Hindlimb muscle (tissue), 1 donor: ENCODE results near the gene CISTR. TPM values are rescaled to one million over a fixed set of nuclear protein-coding genes. Genes with fewer than 3 reads are reported as not detected.

Source experiments
- DNase-seq: peaks from one replicate; pipeline ENCODE4 v3.0.0-alpha.2; 2013
- polyA plus RNA-seq: library from polyadenylated mRNA; unstranded; fragments of 120-200 nt; gene quantifications from one replicate; pipeline ENCODE4 v1.2.1, GENCODE V29; 2013; ENCODE audit not compliant: insufficient read length

CISTR gene
- polyA plus RNA-seq, 1 donor, result not detected

- peak; percentile 68 for DNase-seq
Observed at GRCh38 chr12:53743266-53744129, 8.3 kb downstream of the CISTR start.

GRCh38 chr12:53740130-53740491 lies 11.7 kb downstream of the CISTR start:
- DNase-seq, result no peak

- no peak for DNase-seq
Observed at GRCh38 chr12:53739214-53740129, 12.3 kb downstream of the CISTR start.

GRCh38 chr12:53738406-53739213 lies 13.2 kb downstream of the CISTR start:
- no peak for DNase-seq

- DNase-seq, result no peak
Observed at GRCh38 chr12:53737951-53738405, 13.8 kb downstream of the CISTR start.

- no peak for DNase-seq
Observed at GRCh38 chr12:53737093-53737808, 14.5 kb downstream of the CISTR start.

GRCh38 chr12:53736592-53736991 lies 15.2 kb downstream of the CISTR start:
- no peak for DNase-seq

GRCh38 chr12:53735556-53735955 lies 16.2 kb downstream of the CISTR start:
- DNase-seq, result no peak

- DNase-seq, result no peak
Observed at GRCh38 chr12:53734425-53734824, 17.4 kb downstream of the CISTR start.

GRCh38 chr12:53733807-53734200 lies 18.0 kb downstream of the CISTR start:
- DNase-seq, result no peak

- no peak for DNase-seq
Observed at GRCh38 chr12:53733051-53733806, 18.6 kb downstream of the CISTR start.

- no peak for DNase-seq
Observed at GRCh38 chr12:53729644-53730043, 22.1 kb downstream of the CISTR start.

- no peak for DNase-seq
Observed at GRCh38 chr12:53728206-53728605, 23.6 kb downstream of the CISTR start.

GRCh38 chr12:53727310-53728041 lies 24.3 kb downstream of the CISTR start, which contains the start of gene CALCOCO1:
TSS of gene CALCOCO1 (minus strand) at chr12:53727452. CDS start at chr12:53725242, 2,210 bp downstream.
- DNase-seq, result peak; percentile 99

- DNase-seq, result peak; percentile 45
Observed at GRCh38 chr12:53726946-53727309, 24.9 kb downstream of the CISTR start.

- no peak for DNase-seq
Observed at GRCh38 chr12:53726341-53726740, 25.4 kb downstream of the CISTR start.

- no peak for DNase-seq
Observed at GRCh38 chr12:53725824-53726223, 26.0 kb downstream of the CISTR start.

- DNase-seq, result no peak
Observed at GRCh38 chr12:53722450-53723041, 29.2 kb downstream of the CISTR start.

- no peak for DNase-seq
Observed at GRCh38 chr12:53720946-53721345, 30.8 kb downstream of the CISTR start.

GRCh38 chr12:53719649-53720048 lies 32.1 kb downstream of the CISTR start:
- DNase-seq, result no peak
